Spinal cord (tissue), 10 donors: Measurements from ENCODE around the gene IGFL4. TPM values are rescaled to one million over a fixed set of nuclear protein-coding genes. Genes with fewer than 3 reads are reported as not detected.
A peak's percentile ranks its signal among the peaks of the same experiment; 100 is the strongest.

Experiments
- DNase-seq, 6 donors: peaks; one replicate each; pipeline versions ENCODE4 v3.0.0 to v3.0.0-alpha.2; 2013 to 2015; ENCODE audit warnings: low spot score in 6 of 6, low read depth in 4 of 6
- H3K27ac ChIP-seq: one replicate; pipeline ENCODE4 v1.5.1; 2013; ENCODE audit warnings: low read depth, low read length, control low read depth
- H3K27me3 ChIP-seq: one replicate; pipeline ENCODE4 v1.6.1; 2013; ENCODE audit warnings: low read length; ENCODE audit not compliant: control insufficient read depth, insufficient read depth
- H3K36me3 ChIP-seq: one replicate; pipeline ENCODE4 v1.6.1; 2013; ENCODE audit warnings: low read length; ENCODE audit not compliant: control insufficient read depth, insufficient read depth
- H3K4me1 ChIP-seq: one replicate; pipeline ENCODE4 v1.6.1; 2013; ENCODE audit warnings: low read length; ENCODE audit not compliant: control insufficient read depth, insufficient read depth
- H3K4me3 ChIP-seq: one replicate; pipeline ENCODE4 v1.5.1; 2013; ENCODE audit warnings: low read depth, low read length, control low read depth
- H3K9me3 ChIP-seq: one replicate; pipeline ENCODE4 v1.6.1; 2013; ENCODE audit warnings: low read length; ENCODE audit not compliant: control insufficient read depth, insufficient read depth
- WGBS: methylation state at CpG from one replicate; pipeline ENCODE4 v1.1.5; 2013; ENCODE audit warnings: missing lambda C conversion rate; ENCODE audit not compliant: insufficient coverage; 5-methylcytosine and 5-hydroxymethylcytosine counted together
- polyA plus RNA-seq, 2 donors: library from polyadenylated mRNA; unstranded; fragments of 120-200 nt; gene quantifications; one replicate each; pipeline ENCODE4 v1.2.1, GENCODE V29; 2013; ENCODE audit not compliant: insufficient read length in 2 of 2
- total RNA-seq, 2 donors: library from RNA; depleted of rRNA in 1 of 2; stranded (reverse); fragments of 120-200 nt in 1 of 2; fragments of >200 nt in 1 of 2; gene quantifications; one replicate each; pipeline versions ENCODE4 v1.2.3 to v1.2.4, GENCODE V29; 2013 to 2014
- donor health status: healthy.

IGFL4 gene
- total and polyA plus RNA-seq, 4 donors, result 1.6 to 12.0 (median 5.7) TPM

- no peaks in the 10 kb centered on the region for H3K9me3 ChIP-seq
- no peaks in the 10 kb centered on the region for H3K27me3 ChIP-seq
Observed at GRCh38 chr19:46040125-46040524, 677 bp downstream of the IGFL4 start.

DNA sequence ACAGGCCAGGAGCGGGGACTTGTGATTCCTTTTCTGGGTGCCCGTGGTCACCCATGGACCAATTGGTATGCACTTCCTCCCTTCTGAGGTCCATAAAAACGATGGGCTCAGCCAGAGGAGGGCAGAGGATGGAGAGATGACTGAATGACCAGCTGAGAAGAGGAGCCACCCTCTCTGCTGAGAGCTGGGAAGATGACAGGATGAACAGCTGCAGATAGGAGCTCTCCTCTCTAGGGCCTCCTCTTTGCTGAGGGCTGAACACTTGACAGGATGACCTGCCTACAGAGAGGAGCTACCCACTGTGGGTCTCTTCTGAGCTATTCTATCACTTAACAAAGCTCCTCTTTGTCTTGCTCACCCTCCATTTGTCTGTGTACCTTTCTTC, 4.1 kb downstream of the IGFL4 start:
- WGBS, result 60% methylated on average over 3 of the region's 3 CpGs
- no peak overlapping the region for H3K27ac ChIP-seq

More at GRCh38 chr19:46040125-46040524, 677 bp downstream of the IGFL4 start:
- H3K4me1 ChIP-seq, result no peaks in the 10 kb centered on the region
- no peak for DNase-seq
- no peak overlapping the region for H3K4me3 ChIP-seq
- H3K27ac ChIP-seq, result no peak overlapping the region
- whole genome bisulfite sequencing, result 89% methylated on average over 5 of the region's 6 CpGs
- peaks cover 13% of the 10 kb centered on the region for H3K36me3 ChIP-seq

GRCh38 chr19:46035986-46036743, 4.6 kb downstream of the IGFL4 start:
- Histone ChIP-seq H3K4me3 (no peak overlapping the region), H3K36me3 (peaks cover 31% of the 10 kb centered on the region), H3K27ac (no peak overlapping the region), H3K4me1 (no peaks in the 10 kb centered on the region), H3K27me3 (no peaks in the 10 kb centered on the region), H3K9me3 (no peaks in the 10 kb centered on the region)
- WGBS, result 82% methylated on average over 13 of the region's 13 CpGs
- DNase-seq, result no peak

More for the DNA sequence above, 4.1 kb downstream of the IGFL4 start:
- H3K27me3 ChIP-seq, result no peaks in the 10 kb centered on the region
- H3K9me3 ChIP-seq, result no peaks in the 10 kb centered on the region
- H3K4me3 ChIP-seq, result no peak overlapping the region
- H3K4me1 ChIP-seq, result no peaks in the 10 kb centered on the region
- peaks cover 31% of the 10 kb centered on the region for H3K36me3 ChIP-seq
- DNase-seq, result no peak

DNA sequence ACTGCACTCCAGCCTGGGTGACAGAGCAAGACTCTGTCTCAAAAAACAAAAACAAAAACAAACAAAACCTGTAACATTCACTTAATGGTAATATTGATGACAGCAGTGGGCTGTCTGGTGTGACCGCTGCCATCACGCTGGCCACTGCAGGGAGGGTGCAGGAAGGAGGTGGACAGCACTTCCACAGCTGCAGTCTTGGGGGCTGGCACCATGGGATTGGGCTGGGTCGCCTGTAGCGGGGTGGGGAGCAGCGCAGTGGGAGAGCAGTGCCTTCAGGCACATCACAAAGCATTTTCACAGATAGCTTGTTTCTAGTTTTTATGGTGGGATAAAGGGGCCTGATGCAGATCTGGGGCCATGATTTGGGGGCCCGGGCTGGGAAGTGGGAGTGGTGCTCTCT, 5.3 kb downstream of the IGFL4 start:
- Histone ChIP-seq H3K36me3 (peaks cover 31% of the 10 kb centered on the region), H3K9me3 (no peaks in the 10 kb centered on the region), H3K27me3 (no peaks in the 10 kb centered on the region), H3K27ac (no peak overlapping the region), H3K4me1 (no peaks in the 10 kb centered on the region), H3K4me3 (no peak overlapping the region)
- DNase-seq, result no peak
- 83% methylated on average over 3 of the region's 6 CpGs for WGBS

DNA sequence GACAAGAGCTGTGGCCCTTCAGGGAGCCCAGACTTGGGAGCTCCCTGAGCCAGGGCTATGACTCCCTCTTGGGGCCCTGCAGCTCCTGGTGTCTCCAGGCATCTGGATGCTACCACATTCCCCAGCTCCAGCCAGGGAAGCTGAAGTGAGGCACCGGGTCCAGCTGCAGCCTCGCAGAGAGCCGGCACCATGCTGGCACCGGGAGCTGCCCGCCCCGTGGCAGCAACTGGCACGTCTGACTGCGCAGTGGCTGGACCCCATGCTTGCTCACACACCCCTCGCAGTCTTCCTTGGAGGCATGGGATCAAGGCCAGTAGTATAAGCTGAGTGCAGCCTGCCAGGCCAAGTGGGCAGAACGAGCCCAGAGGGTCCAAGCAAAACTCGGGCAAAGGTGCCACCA, 7.4 kb downstream of the IGFL4 start:
- DNase-seq, result no peak
- 87% methylated on average over 11 of the region's 11 CpGs for WGBS
- no peak overlapping the region for H3K4me3 ChIP-seq
- H3K27me3 ChIP-seq, result no peaks in the 10 kb centered on the region
- peaks cover 28% of the 10 kb centered on the region for H3K36me3 ChIP-seq
- H3K9me3 ChIP-seq, result no peaks in the 10 kb centered on the region
- H3K27ac ChIP-seq, result no peak overlapping the region
- H3K4me1 ChIP-seq, result peaks cover 4% of the 10 kb centered on the region

DNA sequence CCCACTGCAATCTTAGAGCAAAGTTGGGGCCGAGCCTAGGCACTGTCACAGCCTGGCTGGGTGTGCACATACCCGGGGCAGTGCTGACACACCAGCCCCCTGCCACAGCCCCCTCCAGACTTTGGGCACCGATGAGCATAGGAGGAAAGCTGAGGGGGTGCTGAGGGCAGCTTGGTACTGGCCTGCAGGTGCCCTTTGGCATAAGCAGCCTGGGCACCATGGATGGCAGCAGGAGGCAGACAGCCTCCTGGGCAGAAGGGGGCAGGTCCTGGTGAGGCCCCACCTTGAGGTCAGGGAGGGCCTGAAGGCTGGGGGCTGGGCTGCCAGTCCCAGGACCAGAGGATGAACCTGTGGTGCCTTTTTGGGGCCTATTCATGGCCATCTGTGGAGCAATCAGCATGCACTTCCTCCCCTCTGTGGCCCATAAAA, 8.2 kb downstream of the IGFL4 start:
- H3K4me3 ChIP-seq, result no peak overlapping the region

DNA sequence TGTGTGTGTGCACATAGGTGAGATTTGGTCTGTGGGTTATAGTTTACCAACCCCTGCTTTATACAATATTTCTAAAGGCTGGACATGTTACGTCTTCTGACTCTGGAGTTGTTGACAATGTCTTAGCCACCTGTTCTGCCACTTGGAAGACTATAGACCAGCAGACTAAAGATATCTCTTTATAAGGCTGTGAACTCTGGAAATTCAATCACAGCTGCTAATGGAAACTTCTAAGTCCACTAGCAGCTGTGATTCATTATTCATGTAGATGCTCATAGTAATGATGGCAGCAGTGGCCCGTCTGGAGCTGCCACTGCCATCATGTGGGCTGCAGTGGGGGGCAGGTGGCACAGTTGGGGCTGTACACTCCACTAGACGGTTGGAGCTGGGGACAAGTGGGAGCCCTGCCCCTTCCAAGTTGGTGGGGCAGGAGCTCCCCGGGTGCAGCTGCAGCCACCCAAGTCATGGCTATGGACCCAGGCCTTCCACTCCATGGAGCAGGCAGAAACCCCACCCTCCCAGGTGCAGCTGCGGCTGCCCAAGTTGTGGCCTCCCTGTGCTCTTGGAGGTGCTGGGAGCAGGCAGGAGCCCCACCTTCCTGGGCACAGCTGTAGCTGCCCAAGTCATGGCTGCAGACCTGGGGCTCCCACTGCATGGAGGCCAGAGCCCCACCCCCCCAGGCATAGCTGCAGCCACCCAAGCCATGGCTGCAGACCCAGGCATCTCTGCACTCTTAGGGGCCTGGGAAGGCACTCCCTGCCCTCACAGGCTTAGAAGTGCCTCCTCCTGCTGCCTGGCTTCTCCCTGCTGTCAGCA, 8.8 kb downstream of the IGFL4 start:
- WGBS, result 75% methylated on average over 5 of the region's 5 CpGs

More for the DNA sequence above, 8.2 kb downstream of the IGFL4 start:
- no peak for DNase-seq
- Histone ChIP-seq H3K27ac (no peak overlapping the region), H3K4me1 (peaks cover 4% of the 10 kb centered on the region), H3K27me3 (no peaks in the 10 kb centered on the region), H3K9me3 (no peaks in the 10 kb centered on the region), H3K36me3 (peaks cover 28% of the 10 kb centered on the region)
- 100% methylated on average over 1 of the region's 3 CpGs for WGBS

GRCh38 chr19:46030812-46031550, 9.8 kb downstream of the IGFL4 start:
- H3K27ac ChIP-seq, result no peak overlapping the region
- peak in 1 of 6 donors; percentile 37 for DNase-seq
- peaks cover 4% of the 10 kb centered on the region for H3K4me1 ChIP-seq
- 36% methylated on average over 2 of the region's 12 CpGs for WGBS
- no peaks in the 10 kb centered on the region for H3K9me3 ChIP-seq
- H3K27me3 ChIP-seq, result no peaks in the 10 kb centered on the region
- peaks cover 21% of the 10 kb centered on the region for H3K36me3 ChIP-seq
- H3K4me3 ChIP-seq, result no peak overlapping the region

More for the DNA sequence above, 8.8 kb downstream of the IGFL4 start:
- Histone ChIP-seq H3K9me3 (no peaks in the 10 kb centered on the region), H3K36me3 (peaks cover 28% of the 10 kb centered on the region), H3K27me3 (no peaks in the 10 kb centered on the region), H3K4me1 (peaks cover 4% of the 10 kb centered on the region), H3K27ac (no peak overlapping the region), H3K4me3 (no peak overlapping the region)
- no peak for DNase-seq

DNA sequence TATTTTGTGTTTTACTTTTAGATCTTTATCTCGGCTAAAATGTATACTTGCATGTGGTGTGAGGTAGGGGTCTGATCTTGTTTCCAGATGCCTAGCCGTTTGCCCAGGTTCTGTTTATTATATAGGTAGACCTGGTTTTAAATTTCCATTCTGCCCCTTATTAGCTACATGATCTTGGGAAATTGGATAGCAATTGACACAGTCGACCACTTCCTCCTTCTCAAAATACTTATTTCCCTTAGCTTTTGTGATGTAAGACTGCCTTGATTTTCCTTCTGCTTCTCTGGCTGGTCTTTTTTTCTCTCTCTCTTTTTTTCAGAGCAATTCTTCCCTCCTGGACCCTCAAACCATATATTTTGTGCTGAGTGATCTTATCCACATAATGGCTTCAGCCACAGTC, 15.0 kb downstream of the IGFL4 start:
- no peaks in the 10 kb centered on the region for H3K9me3 ChIP-seq
- peaks cover 20% of the 10 kb centered on the region for H3K27me3 ChIP-seq
- H3K4me1 ChIP-seq, result peaks cover 14% of the 10 kb centered on the region
- no peak overlapping the region for H3K4me3 ChIP-seq
- H3K36me3 ChIP-seq, result peaks cover 20% of the 10 kb centered on the region
- no peak for DNase-seq
- no peak overlapping the region for H3K27ac ChIP-seq
- no CpG with 5 or more reads among the region's 3 CpGs for WGBS
